SK-N-SH (cell line): ENCODE results near the gene CEP112. TPM values are rescaled to one million over a fixed set of nuclear protein-coding genes. Genes with fewer than 3 reads are reported as not detected.

Source experiments
- CTCF ChIA-PET: fragments of 300-600, 350-600 bp; formaldehyde crosslinking; extraction: SDS; loops from one replicate; lab custom pipeline; 2021; lab: Yijun Ruan, JAX
- POLR2A ChIA-PET: fragments of 350-600 bp; sonication (Branson Sonifier 250); formaldehyde crosslinking; extraction: SDS; loops from one replicate; lab custom pipeline; 2020; ENCODE audit warnings: antibody characterized with exemption, inconsistent platforms; lab: Yijun Ruan, JAX
- DNase-seq: peaks from one replicate; pipeline ENCODE4 v3.0.0; 2012
- H2AFZ ChIP-seq: fragments of 200-600 bp; sonication (generic); 2 replicates; pipeline ENCODE4 v1.8.1; 2016; ENCODE audit warnings: antibody characterized with exemption, mild to moderate bottlenecking, low read depth
- H3F3A ChIP-seq: fragments of 200-600 bp; sonication (generic); replicated peaks from 2 replicates; pipeline ENCODE3; 2016; ENCODE audit warnings: antibody characterized with exemption, mild to moderate bottlenecking; ENCODE audit not compliant: insufficient read depth
- H3K27ac ChIP-seq, 2 experiments: fragments of 200-500 bp in 1 of 2; fragments of 200-600 bp in 1 of 2; sonication (Bioruptor generic) in 1 of 2; sonication (generic), shearing (Covaris generic) in 1 of 2; 2 replicates each; pipeline versions ENCODE4 v1.5.1 to v1.6.1; 2014 to 2016; ENCODE audit warnings: low read depth in 2 of 2, inconsistent platforms in 1 of 2, low read length in 1 of 2, mild to moderate bottlenecking in 1 of 2, mixed read lengths in 1 of 2
- H3K27me3 ChIP-seq: fragments of 200-600 bp; sonication (generic), shearing (Covaris generic); 2 replicates; pipeline ENCODE4 v1.6.1; 2016; ENCODE audit warnings: mixed run types; ENCODE audit not compliant: insufficient read depth
- H3K36me3 ChIP-seq, 2 experiments: fragments of 200-500 bp in 1 of 2; fragments of 200-600 bp in 1 of 2; sonication (Bioruptor generic) in 1 of 2; sonication (generic) in 1 of 2; replicated peaks in 1 of 2; 2 replicates each; pipeline versions ENCODE3 to v1.5.1; 2014 to 2016; ENCODE audit warnings: low read length in 1 of 2, mild to moderate bottlenecking in 1 of 2; ENCODE audit not compliant: insufficient read depth in 2 of 2, control insufficient read depth in 1 of 2
- H3K4me1 ChIP-seq, 2 experiments: fragments of 200-500 bp in 1 of 2; fragments of 200-600 bp in 1 of 2; sonication (Bioruptor generic) in 1 of 2; sonication (generic), shearing (Covaris generic) in 1 of 2; 2 replicates each; pipeline versions ENCODE4 v1.5.1 to v1.6.1; 2014 to 2016; ENCODE audit warnings: low read depth in 1 of 2, low read length in 1 of 2, mixed run types in 1 of 2; ENCODE audit not compliant: insufficient read depth in 2 of 2, control insufficient read depth in 1 of 2
- H3K4me2 ChIP-seq: fragments of 200-600 bp; sonication (generic), shearing (Covaris generic); 2 replicates; pipeline ENCODE4 v1.6.1; 2017; ENCODE audit warnings: mixed run types
- H3K4me3 ChIP-seq, 2 experiments: fragments of 200-500 bp in 1 of 2; fragments of 200-600 bp in 1 of 2; sonication (Bioruptor generic) in 1 of 2; sonication (generic), shearing (Covaris generic) in 1 of 2; 2 replicates each; pipeline versions ENCODE4 v1.5.1 to v1.8.1; 2014 to 2016; ENCODE audit warnings: low read depth in 2 of 2, inconsistent platforms in 1 of 2, low read length in 1 of 2, mild to moderate bottlenecking in 1 of 2, mixed read lengths in 1 of 2, moderate library complexity in 1 of 2
- H3K79me2 ChIP-seq: fragments of 200-600 bp; sonication (generic); 2 replicates; pipeline ENCODE4 v1.8.1; 2017; ENCODE audit warnings: mild to moderate bottlenecking; ENCODE audit not compliant: insufficient read depth
- H3K9ac ChIP-seq: fragments of 200-600 bp; sonication (generic); 2 replicates; pipeline ENCODE4 v1.6.1; 2017; ENCODE audit warnings: mixed run types
- H3K9me2 ChIP-seq: fragments of 200-600 bp; sonication (generic); 2 replicates; pipeline ENCODE4 v1.6.1; 2017; ENCODE audit warnings: mixed run types
- H3K9me3 ChIP-seq: fragments of 200-600 bp; sonication (generic); 2 replicates; pipeline ENCODE4 v1.6.1; 2017; ENCODE audit warnings: mixed run types, mild to moderate bottlenecking, moderate library complexity
- H4K20me1 ChIP-seq: fragments of 200-600 bp; sonication (generic); 2 replicates; pipeline ENCODE4 v1.6.1; 2017; ENCODE audit warnings: mild to moderate bottlenecking, mixed run types; ENCODE audit not compliant: insufficient read depth
- EP300 ChIP-seq, 2 experiments: IDR thresholded peaks; 2 replicates each; pipeline versions ENCODE4 v1.4.0 to v1.6.1; 2012; ENCODE audit warnings: borderline replicate concordance in 1 of 2, low read depth in 1 of 2, low read length in 1 of 2
- EZH2phosphoT487 ChIP-seq: fragments of 200-600 bp; sonication (generic); IDR thresholded peaks from 2 replicates; pipeline ENCODE4 v1.6.1; 2017; ENCODE audit warnings: low read depth, mixed run types, mild to moderate bottlenecking, antibody characterized with exemption, moderate library complexity, borderline replicate concordance
- FOXJ3 ChIP-seq: sonication (generic); formaldehyde crosslinking; IDR thresholded peaks from 2 replicates; pipeline ENCODE4 v1.5.1; 2020; ENCODE audit warnings: mild to moderate bottlenecking, missing genetic modification reagents
- GABPA ChIP-seq: IDR thresholded peaks from 2 replicates; pipeline ENCODE4 v1.4.0; 2012; ENCODE audit warnings: low read depth, mild to moderate bottlenecking
- GATA2 ChIP-seq: sonication (generic); formaldehyde crosslinking; IDR thresholded peaks from 2 replicates; pipeline ENCODE4 v1.5.0; 2020; ENCODE audit warnings: mild to moderate bottlenecking, missing genetic modification reagents
- MEF2A ChIP-seq: IDR thresholded peaks from 2 replicates; pipeline ENCODE4 v1.4.0; 2012; ENCODE audit warnings: low read depth, borderline replicate concordance
- NFIC ChIP-seq: IDR thresholded peaks from 2 replicates; pipeline ENCODE4 v1.4.0; 2012; ENCODE audit warnings: borderline replicate concordance
- NRF1 ChIP-seq: IDR thresholded peaks from 2 replicates; pipeline ENCODE4 v1.6.1; 2012; ENCODE audit warnings: low read depth, mild to moderate bottlenecking, low read length
- POLR2AphosphoS5 ChIP-seq: IDR thresholded peaks from 2 replicates; pipeline ENCODE4 v1.6.1; 2012; ENCODE audit warnings: low read depth, low read length
- RCOR1 ChIP-seq: fragments of 150-350 bp; IDR thresholded peaks from 2 replicates; pipeline ENCODE4 v1.6.1; 2017; ENCODE audit warnings: antibody characterized with exemption, low read length
- RXRA ChIP-seq: IDR thresholded peaks from 2 replicates; pipeline ENCODE4 v1.4.0; 2012; ENCODE audit warnings: low read depth, mild to moderate bottlenecking, borderline replicate concordance
- SIN3A ChIP-seq: IDR thresholded peaks from 2 replicates; pipeline ENCODE4 v1.6.1; 2012; ENCODE audit warnings: low read depth, mild to moderate bottlenecking, low read length, moderate library complexity, borderline replicate concordance
- SMC3 ChIP-seq: IDR thresholded peaks from 2 replicates; pipeline ENCODE4 v1.6.1; 2012; ENCODE audit warnings: low read depth, low read length, improper control_type of control experiment
- YY1 ChIP-seq: IDR thresholded peaks from 2 replicates; pipeline ENCODE4 v1.4.0; 2012; ENCODE audit warnings: low read depth, mild to moderate bottlenecking
- WGBS: methylation state at CpG from one replicate; pipeline ENCODE4 v1.1.6; 2017; ENCODE audit warnings: low lambda C conversion rate; 5-methylcytosine and 5-hydroxymethylcytosine counted together
- polyA plus RNA-seq, 3 experiments: library from polyadenylated mRNA; depleted of rRNA; stranded (reverse); fragments of >200 nt; gene quantifications; 2 replicates each; pipeline ENCODE4 v1.2.3, GENCODE V29; 2012
- TF ChIP-seq, protein P1 (sequence below): IDR thresholded peaks from 2 replicates; pipeline ENCODE4; 2012
- TF ChIP-seq, protein P2 (sequence below): fragments of 150-350 bp; IDR thresholded peaks from 2 replicates; pipeline ENCODE4 v1.6.1; 2017; ENCODE audit warnings: antibody characterized with exemption, low read length, low read depth, borderline replicate concordance
- TF ChIP-seq, protein P3 (sequence below): fragments of 150-350 bp; IDR thresholded peaks from 2 replicates; pipeline ENCODE4 v1.6.1; 2016; ENCODE audit warnings: mild to moderate bottlenecking, low read depth, low read length
- TF ChIP-seq, protein P4 (sequence below): IDR thresholded peaks from 2 replicates; pipeline ENCODE4 v1.4.0; 2012; ENCODE audit warnings: low read depth, borderline replicate concordance
- TF ChIP-seq, protein P5 (sequence below): IDR thresholded peaks from 2 replicates; pipeline ENCODE4 v1.6.1; 2012; ENCODE audit warnings: mild to moderate bottlenecking, low read depth, low read length, moderate library complexity

Gene CEP112
- polyA plus RNA-seq, 1 of the 3 experiments (the other 2 are of a cell fraction), result 7.9 TPM

DNA sequence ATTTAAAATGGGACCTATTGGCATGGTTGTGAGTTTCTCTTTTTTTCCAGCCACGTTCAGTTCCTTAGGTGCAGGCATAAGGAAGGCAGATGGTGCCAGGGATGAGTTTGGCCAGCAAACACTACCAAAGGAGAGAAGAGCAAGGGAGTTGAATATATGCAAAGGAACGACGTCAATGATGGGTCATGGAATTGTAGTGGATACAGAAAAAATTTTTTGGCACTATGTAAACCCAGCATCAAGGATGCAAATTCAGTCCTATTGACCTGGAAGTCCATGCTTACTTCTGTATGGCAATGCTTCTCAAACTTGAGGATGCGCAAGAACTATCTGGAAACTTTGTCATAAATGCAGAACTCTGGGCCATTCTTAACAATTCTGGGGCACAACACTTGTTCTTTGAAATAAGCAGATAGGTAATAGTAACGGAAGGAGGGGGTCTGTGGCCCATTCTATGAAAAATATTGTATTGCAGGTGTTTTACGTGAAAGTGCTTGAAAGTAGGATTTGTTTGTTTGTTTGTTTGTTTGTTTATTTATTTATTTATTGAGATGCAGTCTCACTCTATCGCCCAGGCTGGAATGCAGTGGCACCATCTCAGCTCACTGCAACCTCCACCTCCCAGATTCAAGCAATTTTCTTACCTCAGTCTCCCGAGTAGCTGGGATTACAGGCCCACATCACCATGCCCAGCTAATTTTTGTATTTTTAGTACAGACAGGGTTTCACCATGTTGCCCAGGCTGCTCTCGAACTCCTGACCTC lies 19.3 kb upstream of the CEP112 start:
- DNase-seq, result no peak
- ChIA-PET CTCF (interaction anchor here (0.6 to 4.9 kb wide), 4 partner anchors 10 to 463 kb away, joined by 3 to 35 read pairs (median 8); no protein-coding TSS in a partner anchor), POLR2A (no interaction called here)
- no peaks in the 10 kb centered on the region for H3K36me3 ChIP-seq
- H3K9ac ChIP-seq, result no peak overlapping the region
- H3K9me2 ChIP-seq, result no peaks in the 10 kb centered on the region
- TF ChIP-seq SMC3 (no peak), NFIC (no peak), FOXJ3 (CRISPR knock-in tag) (no peak), YY1 (no peak), EZH2phosphoT487 (no peak), NRF1 (no peak), GATA2 (CRISPR knock-in tag) (no peak), MEF2A (no peak), SIN3A (no peak), RCOR1 (no peak), RXRA (no peak), POLR2AphosphoS5 (no peak), GABPA (no peak), EP300 (IDR thresholded peaks at IDR 0.05; ENCODE audit: borderline replicate concordance in 1 of 2, low read depth in 1 of 2, low read length in 1 of 2) (no peak)
- TF ChIP-seq, protein P1, sequence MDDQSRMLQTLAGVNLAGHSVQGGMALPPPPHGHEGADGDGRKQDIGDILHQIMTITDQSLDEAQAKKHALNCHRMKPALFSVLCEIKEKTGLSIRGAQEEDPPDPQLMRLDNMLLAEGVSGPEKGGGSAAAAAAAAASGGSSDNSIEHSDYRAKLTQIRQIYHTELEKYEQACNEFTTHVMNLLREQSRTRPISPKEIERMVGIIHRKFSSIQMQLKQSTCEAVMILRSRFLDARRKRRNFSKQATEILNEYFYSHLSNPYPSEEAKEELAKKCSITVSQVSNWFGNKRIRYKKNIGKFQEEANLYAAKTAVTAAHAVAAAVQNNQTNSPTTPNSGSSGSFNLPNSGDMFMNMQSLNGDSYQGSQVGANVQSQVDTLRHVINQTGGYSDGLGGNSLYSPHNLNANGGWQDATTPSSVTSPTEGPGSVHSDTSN, result no peak
- TF ChIP-seq, protein P2, sequence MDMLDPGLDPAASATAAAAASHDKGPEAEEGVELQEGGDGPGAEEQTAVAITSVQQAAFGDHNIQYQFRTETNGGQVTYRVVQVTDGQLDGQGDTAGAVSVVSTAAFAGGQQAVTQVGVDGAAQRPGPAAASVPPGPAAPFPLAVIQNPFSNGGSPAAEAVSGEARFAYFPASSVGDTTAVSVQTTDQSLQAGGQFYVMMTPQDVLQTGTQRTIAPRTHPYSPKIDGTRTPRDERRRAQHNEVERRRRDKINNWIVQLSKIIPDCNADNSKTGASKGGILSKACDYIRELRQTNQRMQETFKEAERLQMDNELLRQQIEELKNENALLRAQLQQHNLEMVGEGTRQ, result no peak
- TF ChIP-seq, protein P3, sequence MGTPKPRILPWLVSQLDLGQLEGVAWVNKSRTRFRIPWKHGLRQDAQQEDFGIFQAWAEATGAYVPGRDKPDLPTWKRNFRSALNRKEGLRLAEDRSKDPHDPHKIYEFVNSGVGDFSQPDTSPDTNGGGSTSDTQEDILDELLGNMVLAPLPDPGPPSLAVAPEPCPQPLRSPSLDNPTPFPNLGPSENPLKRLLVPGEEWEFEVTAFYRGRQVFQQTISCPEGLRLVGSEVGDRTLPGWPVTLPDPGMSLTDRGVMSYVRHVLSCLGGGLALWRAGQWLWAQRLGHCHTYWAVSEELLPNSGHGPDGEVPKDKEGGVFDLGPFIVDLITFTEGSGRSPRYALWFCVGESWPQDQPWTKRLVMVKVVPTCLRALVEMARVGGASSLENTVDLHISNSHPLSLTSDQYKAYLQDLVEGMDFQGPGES, result no peak
- TF ChIP-seq, protein P4, sequence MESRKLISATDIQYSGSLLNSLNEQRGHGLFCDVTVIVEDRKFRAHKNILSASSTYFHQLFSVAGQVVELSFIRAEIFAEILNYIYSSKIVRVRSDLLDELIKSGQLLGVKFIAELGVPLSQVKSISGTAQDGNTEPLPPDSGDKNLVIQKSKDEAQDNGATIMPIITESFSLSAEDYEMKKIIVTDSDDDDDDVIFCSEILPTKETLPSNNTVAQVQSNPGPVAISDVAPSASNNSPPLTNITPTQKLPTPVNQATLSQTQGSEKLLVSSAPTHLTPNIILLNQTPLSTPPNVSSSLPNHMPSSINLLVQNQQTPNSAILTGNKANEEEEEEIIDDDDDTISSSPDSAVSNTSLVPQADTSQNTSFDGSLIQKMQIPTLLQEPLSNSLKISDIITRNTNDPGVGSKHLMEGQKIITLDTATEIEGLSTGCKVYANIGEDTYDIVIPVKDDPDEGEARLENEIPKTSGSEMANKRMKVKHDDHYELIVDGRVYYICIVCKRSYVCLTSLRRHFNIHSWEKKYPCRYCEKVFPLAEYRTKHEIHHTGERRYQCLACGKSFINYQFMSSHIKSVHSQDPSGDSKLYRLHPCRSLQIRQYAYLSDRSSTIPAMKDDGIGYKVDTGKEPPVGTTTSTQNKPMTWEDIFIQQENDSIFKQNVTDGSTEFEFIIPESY, result no peak
- TF ChIP-seq, protein P5, sequence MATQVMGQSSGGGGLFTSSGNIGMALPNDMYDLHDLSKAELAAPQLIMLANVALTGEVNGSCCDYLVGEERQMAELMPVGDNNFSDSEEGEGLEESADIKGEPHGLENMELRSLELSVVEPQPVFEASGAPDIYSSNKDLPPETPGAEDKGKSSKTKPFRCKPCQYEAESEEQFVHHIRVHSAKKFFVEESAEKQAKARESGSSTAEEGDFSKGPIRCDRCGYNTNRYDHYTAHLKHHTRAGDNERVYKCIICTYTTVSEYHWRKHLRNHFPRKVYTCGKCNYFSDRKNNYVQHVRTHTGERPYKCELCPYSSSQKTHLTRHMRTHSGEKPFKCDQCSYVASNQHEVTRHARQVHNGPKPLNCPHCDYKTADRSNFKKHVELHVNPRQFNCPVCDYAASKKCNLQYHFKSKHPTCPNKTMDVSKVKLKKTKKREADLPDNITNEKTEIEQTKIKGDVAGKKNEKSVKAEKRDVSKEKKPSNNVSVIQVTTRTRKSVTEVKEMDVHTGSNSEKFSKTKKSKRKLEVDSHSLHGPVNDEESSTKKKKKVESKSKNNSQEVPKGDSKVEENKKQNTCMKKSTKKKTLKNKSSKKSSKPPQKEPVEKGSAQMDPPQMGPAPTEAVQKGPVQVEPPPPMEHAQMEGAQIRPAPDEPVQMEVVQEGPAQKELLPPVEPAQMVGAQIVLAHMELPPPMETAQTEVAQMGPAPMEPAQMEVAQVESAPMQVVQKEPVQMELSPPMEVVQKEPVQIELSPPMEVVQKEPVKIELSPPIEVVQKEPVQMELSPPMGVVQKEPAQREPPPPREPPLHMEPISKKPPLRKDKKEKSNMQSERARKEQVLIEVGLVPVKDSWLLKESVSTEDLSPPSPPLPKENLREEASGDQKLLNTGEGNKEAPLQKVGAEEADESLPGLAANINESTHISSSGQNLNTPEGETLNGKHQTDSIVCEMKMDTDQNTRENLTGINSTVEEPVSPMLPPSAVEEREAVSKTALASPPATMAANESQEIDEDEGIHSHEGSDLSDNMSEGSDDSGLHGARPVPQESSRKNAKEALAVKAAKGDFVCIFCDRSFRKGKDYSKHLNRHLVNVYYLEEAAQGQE, result no peak
- H3K79me2 ChIP-seq, result no peaks in the 10 kb centered on the region
- no peak overlapping the region for H2AFZ ChIP-seq
- no peaks in the 10 kb centered on the region for H3K27me3 ChIP-seq
- H3K9me3 ChIP-seq, result no peaks in the 10 kb centered on the region
- no peak overlapping the region for H3K27ac ChIP-seq
- WGBS, result 77% methylated on average over 9 of the region's 9 CpGs
- no peaks in the 10 kb centered on the region for H3F3A ChIP-seq
- no peaks in the 10 kb centered on the region for H4K20me1 ChIP-seq
- H3K4me2 ChIP-seq, result no peak overlapping the region
- H3K4me3 ChIP-seq, result no peak overlapping the region
- H3K4me1 ChIP-seq, result no peaks in the 10 kb centered on the region
